Endothelial cell of umbilical vein (primary cell): ENCODE results near the gene GMNN. TPM values are rescaled to one million over a fixed set of nuclear protein-coding genes. Genes with fewer than 3 reads are reported as not detected.

ENCODE experiments used
- BruUV-seq: library from RNA; stranded (reverse); fragments of 400-500 nt; replicated peaks from 2 replicates; lab custom pipeline; 2021; lab: Mats Ljungman, UMichigan
- CTCF ChIA-PET: fragments of 300-600, 350-600 bp; sonication (Branson Sonifier 250); formaldehyde crosslinking; loops from one replicate; lab custom pipeline; 2021; ENCODE audit warnings: antibody characterized with exemption, inconsistent platforms; lab: Charles Lee
- POLR2A ChIA-PET: fragments of 300-600, 350-600 bp; sonication (Branson Sonifier 250); formaldehyde crosslinking; loops from one replicate; lab custom pipeline; 2021; ENCODE audit warnings: antibody characterized with exemption, inconsistent platforms; lab: Charles Lee
- DNase-seq: peaks from one replicate; pipeline ENCODE4 v3.0.0-alpha.2; 2011; ENCODE audit warnings: low read depth, low spot score
- FAIRE-seq: peaks from 2 replicates; lab custom pipeline; 2011; peaks lifted over from hg19 to GRCh38; lab: Jason Lieb, UNC
- H2AFZ ChIP-seq: 2 replicates; pipeline ENCODE4 v1.6.0; 2012; ENCODE audit warnings: low read depth, low read length, control low read depth, inconsistent platforms
- H3K27ac ChIP-seq: 2 replicates; pipeline ENCODE4 v1.5.1; 2011; ENCODE audit warnings: low read depth, mild to moderate bottlenecking, control low read depth, low read length, moderate library complexity; ENCODE audit not compliant: insufficient read depth
- H3K27me3 ChIP-seq, 2 experiments: 2 replicates each; pipeline versions ENCODE4 v1.6.0 to v1.6.1; 2011; ENCODE audit warnings: low read length in 2 of 2, mixed read lengths in 1 of 2; ENCODE audit not compliant: control insufficient read depth in 2 of 2, insufficient read depth in 2 of 2
- H3K36me3 ChIP-seq, 2 experiments: 2 replicates in 1 of 2; 3 replicates in 1 of 2; pipeline ENCODE4 v1.5.1; 2011; ENCODE audit warnings: low read length in 2 of 2, mild to moderate bottlenecking in 1 of 2, moderate library complexity in 1 of 2; ENCODE audit not compliant: control insufficient read depth in 2 of 2, insufficient read depth in 2 of 2; ENCODE audit errors: extremely low read depth in 1 of 2
- H3K4me1 ChIP-seq: 3 replicates; pipeline ENCODE4 v1.5.1; 2011; ENCODE audit warnings: mild to moderate bottlenecking, low read length; ENCODE audit not compliant: control insufficient read depth, insufficient read depth; ENCODE audit errors: extremely low read depth
- H3K4me2 ChIP-seq: 2 replicates; pipeline ENCODE4 v1.6.1; 2011; ENCODE audit warnings: low read length, control low read depth, mixed read lengths; ENCODE audit not compliant: insufficient read depth
- H3K4me3 ChIP-seq, 3 experiments: fragments of 200-600 bp in 1 of 3; sonication (generic), shearing (Covaris generic) in 1 of 3; replicated peaks in 1 of 3; 2 replicates each; pipeline ENCODE4 v1.5.1; 2011 to 2016; ENCODE audit warnings: control low read depth in 3 of 3, low read length in 3 of 3, mild to moderate bottlenecking in 2 of 3, inconsistent platforms in 1 of 3, low read depth in 1 of 3, moderate library complexity in 1 of 3; ENCODE audit not compliant: insufficient read depth in 1 of 3
- H3K79me2 ChIP-seq: 2 replicates; pipeline ENCODE4 v1.6.0; 2012; ENCODE audit warnings: low read length, inconsistent platforms; ENCODE audit not compliant: control insufficient read depth, insufficient read depth
- H3K9ac ChIP-seq: replicated peaks from 2 replicates; pipeline ENCODE3; 2011; ENCODE audit warnings: low read length, control low read depth; ENCODE audit not compliant: insufficient read depth; ENCODE audit errors: extremely low read depth
- H3K9me1 ChIP-seq: replicated peaks from 3 replicates; pipeline ENCODE4 v1.6.0; 2011; ENCODE audit warnings: mild to moderate bottlenecking, low read length; ENCODE audit not compliant: control insufficient read depth, insufficient read depth; ENCODE audit errors: extremely low read depth
- H3K9me3 ChIP-seq: replicated peaks from 2 replicates; pipeline ENCODE4 v1.5.1; 2012; ENCODE audit warnings: low read length, inconsistent platforms; ENCODE audit not compliant: control insufficient read depth, insufficient read depth
- H4K20me1 ChIP-seq: replicated peaks from 2 replicates; pipeline ENCODE3; 2011; ENCODE audit warnings: mild to moderate bottlenecking, low read length; ENCODE audit not compliant: control insufficient read depth, insufficient read depth; ENCODE audit errors: extremely low read depth
- CTCF ChIP-seq, 2 donors: IDR thresholded peaks; 1 replicate in 1 of 2; 2 replicates in 1 of 2; pipeline ENCODE4 v1.5.1; 2011; ENCODE audit warnings: low read length in 2 of 2, mild to moderate bottlenecking in 2 of 2, moderate library complexity in 2 of 2, control low read depth in 1 of 2, inconsistent platforms in 1 of 2, low read depth in 1 of 2; ENCODE audit not compliant: insufficient read depth in 1 of 2; ENCODE audit errors: extremely low read depth in 1 of 2
- EZH2 ChIP-seq: IDR thresholded peaks from 2 replicates; pipeline ENCODE4 v1.6.1; 2012; ENCODE audit warnings: borderline replicate concordance, low read depth, mild to moderate bottlenecking, moderate library complexity, low read length, inconsistent platforms; ENCODE audit not compliant: severe bottlenecking
- FOS ChIP-seq: IDR thresholded peaks from 2 replicates; pipeline ENCODE4 v1.6.1; 2011; ENCODE audit warnings: mild to moderate bottlenecking, low read length, moderate library complexity, borderline replicate concordance; ENCODE audit not compliant: insufficient read depth
- GATA2 ChIP-seq: IDR thresholded peaks from 2 replicates; pipeline ENCODE4 v1.7.0; 2011; ENCODE audit warnings: low read depth, mild to moderate bottlenecking, moderate library complexity, mixed read lengths, low read length; ENCODE audit not compliant: insufficient read length, insufficient read depth
- JUN ChIP-seq: IDR thresholded peaks from 2 replicates; pipeline ENCODE4 v1.6.1; 2011; ENCODE audit warnings: borderline replicate concordance, low read depth; ENCODE audit not compliant: insufficient read length, insufficient read depth
- MAX ChIP-seq: IDR thresholded peaks from 2 replicates; pipeline ENCODE4 v1.6.1; 2011; ENCODE audit not compliant: insufficient read depth, insufficient read length
- MYC ChIP-seq: IDR thresholded peaks from one replicate; pipeline ENCODE4 v1.6.1; 2011; ENCODE audit warnings: mild to moderate bottlenecking, low read depth, low read length
- POLR2A ChIP-seq: IDR thresholded peaks from 2 replicates; pipeline ENCODE4 v1.6.1; 2012; ENCODE audit warnings: low read depth, mild to moderate bottlenecking, control low read depth, low read length
- POLR2AphosphoS5 ChIP-seq: IDR thresholded peaks from 2 replicates; pipeline ENCODE4 v1.6.1; 2012; ENCODE audit warnings: low read depth, mild to moderate bottlenecking, control low read depth, low read length, moderate library complexity; ENCODE audit not compliant: insufficient read depth
- dilution Hi-C: fragments of 300-500 bp; cut with MboI; formaldehyde crosslinking; loops from one replicate; pipeline ENCODE4 v1.15.0; 2019; ENCODE audit warnings: low sequenced_read_pairs; ENCODE audit not compliant: extremely low pct_ligation_motif_present
- intact Hi-C: fragments of 100-400 bp; cut with micrococcal nuclease; formaldehyde crosslinking; loops from one replicate; pipeline ENCODE4 v1.10.0; 2022
- polyA plus RNA-seq, 4 experiments: library from polyadenylated mRNA; depleted of rRNA in 3 of 4; stranded (reverse) in 3 of 4; unstranded in 1 of 4; fragments of >200 nt; gene quantifications; 2 replicates each; pipeline versions ENCODE4 v1.2.1 to v1.2.3, GENCODE V29; 2011 to 2012; ENCODE audit warnings: missing spikeins in 1 of 4
- total RNA-seq: library from RNA; stranded (reverse); gene quantifications from 2 replicates; pipeline ENCODE4 v1.2.3, GENCODE V29; 2021

GMNN gene
- total and polyA plus RNA-seq, 2 donors (not counting 3 experiments of a cell fraction or from before 2014, with no cell fraction given), result 25.4 to 52.6 TPM

- H3K4me3 ChIP-seq, result no peak overlapping the region
- no peaks in the 10 kb centered on the region for H3K9me3 ChIP-seq
- H3K27ac ChIP-seq, result no peak overlapping the region
- H3K9ac ChIP-seq, result no peak overlapping the region
- H4K20me1 ChIP-seq, result no peaks in the 10 kb centered on the region
- dilution Hi-C loops (no loop called here), intact Hi-C loops (no loop called here)
- TF ChIP-seq GATA2 (no peak), FOS (no peak), CTCF (IDR thresholded peaks at IDR 0.05; ENCODE audit: extremely low read depth in 1 of 2, insufficient read depth in 1 of 2, low read depth in 1 of 2, low read length in 2 of 2) (no peak), MAX (no peak), POLR2AphosphoS5 (no peak), JUN (no peak), MYC (no peak), POLR2A (no peak), EZH2 (no peak)
- H3K27me3 ChIP-seq, result peaks cover 0 to 2% of the 10 kb centered on the region in 2 experiments
- no TSS peak for BruUV-seq
- DNase-seq (no peak), FAIRE-seq (no peak)
- CTCF ChIA-PET, result interaction anchor here (0.7 to 0.9 kb wide), 2 partner anchors 9 to 12 kb away, joined by 3 read pairs; no protein-coding TSS in a partner anchor
- no peaks in the 10 kb centered on the region for H3K9me1 ChIP-seq
- H3K4me2 ChIP-seq, result no peak overlapping the region
- H3K4me1 ChIP-seq, result no peaks in the 10 kb centered on the region
- H3K36me3 ChIP-seq, result no peaks in the 10 kb centered on the region
- POLR2A ChIA-PET, result no interaction called here
- H3K79me2 ChIP-seq, result no peaks in the 10 kb centered on the region
- H2AFZ ChIP-seq, result no peak overlapping the region
Observed at GRCh38 chr6:24809728-24810127, 35.0 kb downstream of the GMNN start.
